Measurements from ENCODE around the gene ATG101. TPM values are rescaled to one million over a fixed set of nuclear protein-coding genes. Genes with fewer than 3 reads are reported as not detected.

ATG101 gene
- total and polyA plus RNA-seq, 2 of the 13 experiments (the other 11 are each of a cell fraction or from before 2014, with no cell fraction given) = 58.2 to 67.7 TPM

DNA sequence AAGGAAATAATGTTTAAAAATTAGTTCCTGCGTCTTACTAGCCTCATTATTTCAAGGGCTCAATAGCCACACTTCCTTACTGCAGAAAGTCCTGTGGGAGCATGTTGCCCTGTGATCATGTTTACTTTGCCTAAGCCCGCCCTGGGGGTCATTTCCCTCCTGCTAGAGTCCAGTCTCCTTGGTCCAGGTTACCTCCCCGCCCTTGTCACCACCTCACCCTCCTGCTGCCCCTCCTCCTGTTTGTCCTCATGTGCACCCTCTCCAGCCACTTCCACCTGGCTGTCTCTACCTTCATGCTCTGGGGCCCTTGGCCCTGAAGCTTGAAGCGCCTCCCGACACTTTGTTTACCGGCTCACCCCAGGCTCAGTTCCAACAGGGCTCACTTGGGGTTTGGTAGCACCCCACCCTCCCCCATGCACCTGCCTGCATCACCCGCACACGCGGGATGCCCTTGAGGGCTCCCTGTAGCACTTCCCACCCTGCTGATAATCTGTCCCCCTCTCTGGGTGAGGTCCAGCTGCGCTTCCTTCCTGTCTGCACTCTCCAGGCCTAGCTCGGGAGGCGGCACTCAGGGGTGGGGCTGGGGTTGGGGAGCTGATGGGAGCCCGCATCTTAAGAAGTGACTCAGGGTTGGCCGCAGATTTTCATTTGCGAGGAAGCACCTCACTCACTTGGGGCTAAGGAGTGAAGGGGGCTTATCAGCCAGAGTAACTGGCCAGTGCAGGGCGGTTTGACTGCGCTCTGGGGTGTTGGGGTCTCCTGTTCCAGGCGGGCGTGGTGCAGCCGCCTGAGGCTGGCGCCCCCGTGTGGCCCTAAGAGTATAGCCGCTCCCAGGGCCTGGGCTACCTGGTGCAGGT is 49.8 kb downstream of the ATG101 start (continued):
- TF ChIP-seq SKIL (CRISPR knock-in tag; IDR thresholded peaks at IDR 0.05; ENCODE audit: borderline replicate concordance) (peak; percentile 86; the same call in 1 of the 2 replicates), ZNF580 (CRISPR knock-in tag; IDR thresholded peaks at IDR 0.05; ENCODE audit: borderline replicate concordance, low read depth) (peak; percentile 22; the same call in 1 of the 2 replicates), MAFK (conservative IDR thresholded peaks at IDR 0.05 in 1 of 2, IDR thresholded peaks at IDR 0.05 in 1 of 2; ENCODE audit: low read length in 2 of 2) (no peak), ELF1 (CRISPR knock-in tag; IDR thresholded peaks at IDR 0.05) (no peak; the same call in 1 of the 2 replicates), SMARCE1 (IDR thresholded peaks at IDR 0.05; ENCODE audit: borderline replicate concordance) (no peak), MED13 (CRISPR knock-in tag; IDR thresholded peaks at IDR 0.05) (peak; percentile 47; the same call in 1 of the 2 replicates), FOXO4 (CRISPR knock-in tag; conservative IDR thresholded peaks at IDR 0.05) (no peak), SRSF9 (IDR thresholded peaks at IDR 0.05; ENCODE audit: borderline replicate concordance, insufficient read depth, low read depth, low read length, poor library complexity, severe bottlenecking) (no peak), ZNF709 (CRISPR knock-in tag; IDR thresholded peaks at IDR 0.05) (peak; percentile 73; the same call in 1 of the 2 replicates), DNMT3B (CRISPR knock-in tag; conservative IDR thresholded peaks at IDR 0.05) (no peak), ZNF605 (CRISPR knock-in tag; IDR thresholded peaks at IDR 0.05) (peak; percentile 39; the same call in 1 of the 2 replicates), ARNTL (CRISPR knock-in tag; IDR thresholded peaks at IDR 0.05) (peak; percentile 64; the same call in 1 of the 2 replicates), AGO2 (optimal IDR thresholded peaks at IDR 0.05; ENCODE audit: low read depth, low read length) (no peak), SMYD3 (CRISPR knock-in tag; IDR thresholded peaks at IDR 0.05) (0 out of 2 replicates have a peak, but pooled peaks have one; percentile 69), ZNF468 (CRISPR knock-in tag; IDR thresholded peaks at IDR 0.05) (no peak), ZNF549 (CRISPR knock-in tag; IDR thresholded peaks at IDR 0.05) (no peak), ARNT (IDR thresholded peaks at IDR 0.05) (no peak), NR0B2 (CRISPR knock-in tag; IDR thresholded peaks at IDR 0.05) (no peak), ZBTB8A (CRISPR knock-in tag; IDR thresholded peaks at IDR 0.05; ENCODE audit: borderline replicate concordance, low read depth) (no peak), AKAP8 (CRISPR knock-in tag; IDR thresholded peaks at IDR 0.05) (no peak)
- TF ChIP-seq, protein P1, sequence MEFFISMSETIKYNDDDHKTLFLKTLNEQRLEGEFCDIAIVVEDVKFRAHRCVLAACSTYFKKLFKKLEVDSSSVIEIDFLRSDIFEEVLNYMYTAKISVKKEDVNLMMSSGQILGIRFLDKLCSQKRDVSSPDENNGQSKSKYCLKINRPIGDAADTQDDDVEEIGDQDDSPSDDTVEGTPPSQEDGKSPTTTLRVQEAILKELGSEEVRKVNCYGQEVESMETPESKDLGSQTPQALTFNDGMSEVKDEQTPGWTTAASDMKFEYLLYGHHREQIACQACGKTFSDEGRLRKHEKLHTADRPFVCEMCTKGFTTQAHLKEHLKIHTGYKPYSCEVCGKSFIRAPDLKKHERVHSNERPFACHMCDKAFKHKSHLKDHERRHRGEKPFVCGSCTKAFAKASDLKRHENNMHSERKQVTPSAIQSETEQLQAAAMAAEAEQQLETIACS (CRISPR knock-in tag; IDR thresholded peaks at IDR 0.05) = no peak
- TF ChIP-seq, protein P2, sequence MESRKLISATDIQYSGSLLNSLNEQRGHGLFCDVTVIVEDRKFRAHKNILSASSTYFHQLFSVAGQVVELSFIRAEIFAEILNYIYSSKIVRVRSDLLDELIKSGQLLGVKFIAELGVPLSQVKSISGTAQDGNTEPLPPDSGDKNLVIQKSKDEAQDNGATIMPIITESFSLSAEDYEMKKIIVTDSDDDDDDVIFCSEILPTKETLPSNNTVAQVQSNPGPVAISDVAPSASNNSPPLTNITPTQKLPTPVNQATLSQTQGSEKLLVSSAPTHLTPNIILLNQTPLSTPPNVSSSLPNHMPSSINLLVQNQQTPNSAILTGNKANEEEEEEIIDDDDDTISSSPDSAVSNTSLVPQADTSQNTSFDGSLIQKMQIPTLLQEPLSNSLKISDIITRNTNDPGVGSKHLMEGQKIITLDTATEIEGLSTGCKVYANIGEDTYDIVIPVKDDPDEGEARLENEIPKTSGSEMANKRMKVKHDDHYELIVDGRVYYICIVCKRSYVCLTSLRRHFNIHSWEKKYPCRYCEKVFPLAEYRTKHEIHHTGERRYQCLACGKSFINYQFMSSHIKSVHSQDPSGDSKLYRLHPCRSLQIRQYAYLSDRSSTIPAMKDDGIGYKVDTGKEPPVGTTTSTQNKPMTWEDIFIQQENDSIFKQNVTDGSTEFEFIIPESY (CRISPR knock-in tag; IDR thresholded peaks at IDR 0.05) = no peak

All from HepG2 (cell line).